Measurements from ENCODE around the gene EPB41L3.
A peak's percentile ranks its signal among the peaks of the same experiment; 100 is the strongest.
"Not testable (repeated sequence)": the region's sequence is repeated elsewhere in the genome, so short reads cannot be mapped to it uniquely, and the experiment has no call there.

Gene EPB41L3

GRCh38 chr18:5543773-5544389, at the start of gene EPB41L3:
Gene EPB41L3 (minus strand): TSS chr18:5543997. CDS start chr18:5489183, 54,814 bp downstream.
- peak in 1 of 4 experiments; percentile 11 for DNase-seq

DNA sequence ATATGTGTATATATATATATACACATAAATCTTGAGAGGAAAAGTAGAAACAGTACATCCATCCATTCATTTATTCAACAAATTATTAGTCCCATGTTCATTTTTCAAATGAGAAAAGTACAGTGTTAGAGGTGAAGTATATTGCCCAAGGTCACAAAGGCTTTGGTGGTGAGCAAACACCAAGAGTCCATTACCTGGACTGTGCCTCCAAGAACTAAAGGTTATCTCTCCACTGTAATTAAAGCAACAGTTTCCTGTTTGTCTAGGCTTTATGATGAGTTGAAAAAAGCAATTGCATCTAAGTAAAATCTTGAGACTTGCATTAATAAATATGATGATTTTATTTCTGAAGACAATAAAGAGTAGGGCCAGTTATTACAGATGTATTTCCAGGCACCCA, 44.7 kb upstream of the EPB41L3 start:
- no peak for DNase-seq

- DNase-seq = no peak
These were observed 41.9 kb upstream of the EPB41L3 start for GRCh38 chr18:5585653-5586052.

- no peak for DNase-seq
These were observed 41.1 kb upstream of the EPB41L3 start for GRCh38 chr18:5584746-5585417.

- no peak for DNase-seq
These were observed 39.3 kb upstream of the EPB41L3 start for GRCh38 chr18:5582849-5583681.

DNA sequence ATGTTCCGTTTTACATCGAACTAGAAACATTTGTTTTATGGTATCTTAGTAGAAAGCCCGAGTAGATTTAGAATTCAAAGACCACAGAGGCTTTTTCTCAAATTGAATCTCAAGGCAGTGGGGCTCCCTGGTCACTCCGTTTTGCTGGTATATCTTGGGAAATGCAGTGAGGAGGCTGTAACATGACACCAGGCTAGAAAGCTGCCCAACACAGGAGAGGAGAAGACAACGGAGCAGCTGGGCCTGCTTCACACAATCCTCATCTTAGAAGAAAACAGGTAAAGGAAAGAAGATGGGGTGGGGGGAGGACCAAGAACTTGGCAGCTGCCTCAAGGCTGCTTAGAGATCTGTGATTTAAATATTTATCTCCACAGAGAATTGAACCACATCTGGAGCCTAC, 38.3 kb upstream of the EPB41L3 start:
- no peak for DNase-seq

- DNase-seq = no peak
These were observed 31.0 kb upstream of the EPB41L3 start for GRCh38 chr18:5574843-5575242.

DNA sequence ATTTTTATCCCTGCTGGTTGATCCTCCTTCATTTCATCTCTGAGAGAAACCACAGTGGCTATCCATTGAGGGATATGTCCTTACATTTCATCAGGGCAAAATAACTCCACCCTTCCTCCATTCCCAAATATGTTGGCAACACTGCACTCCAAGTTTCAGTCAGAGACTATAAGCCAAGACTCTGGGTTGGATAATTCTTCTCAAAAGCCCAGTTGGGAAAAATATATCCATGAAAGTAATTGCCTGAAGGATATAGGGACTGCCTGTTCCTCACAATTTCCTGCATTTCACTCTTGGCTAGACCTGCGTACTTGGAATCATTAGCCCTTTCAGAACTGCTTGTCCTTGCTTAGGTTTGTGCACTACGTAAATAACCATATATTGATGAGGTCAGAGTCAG, 27.9 kb upstream of the EPB41L3 start:
- DNase-seq = no peak

GRCh38 chr18:5570613-5571012, 26.8 kb upstream of the EPB41L3 start:
- not testable (repeated sequence) for DNase-seq

- DNase-seq = no peak
These were observed 24.6 kb upstream of the EPB41L3 start for GRCh38 chr18:5568416-5568815.

DNA sequence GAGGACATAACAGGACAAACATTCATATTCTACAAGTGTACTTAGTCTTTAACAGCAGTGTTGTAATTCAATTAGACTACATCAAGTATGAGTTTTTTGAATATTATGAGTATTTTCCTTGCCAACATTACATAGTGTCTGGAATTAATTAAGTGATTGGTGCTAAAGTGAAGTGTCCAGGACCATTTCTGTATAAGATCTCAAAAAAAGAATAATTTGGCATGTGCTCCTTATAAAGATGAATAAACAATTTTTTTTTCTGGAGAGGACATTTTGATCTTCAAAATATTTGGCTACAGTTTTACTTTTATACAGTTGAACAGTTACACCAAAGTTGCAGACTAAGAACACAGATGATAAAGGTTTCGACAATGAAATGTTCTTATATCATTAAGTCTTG, 15.1 kb upstream of the EPB41L3 start:
- no peak for DNase-seq

- DNase-seq = no peak
These were observed 12.6 kb upstream of the EPB41L3 start for GRCh38 chr18:5556310-5556974.

- DNase-seq = no peak
These were observed 10.8 kb upstream of the EPB41L3 start for GRCh38 chr18:5554629-5555028.

- no peak for DNase-seq
These were observed 2.9 kb upstream of the EPB41L3 start for GRCh38 chr18:5546660-5547059.

DNA sequence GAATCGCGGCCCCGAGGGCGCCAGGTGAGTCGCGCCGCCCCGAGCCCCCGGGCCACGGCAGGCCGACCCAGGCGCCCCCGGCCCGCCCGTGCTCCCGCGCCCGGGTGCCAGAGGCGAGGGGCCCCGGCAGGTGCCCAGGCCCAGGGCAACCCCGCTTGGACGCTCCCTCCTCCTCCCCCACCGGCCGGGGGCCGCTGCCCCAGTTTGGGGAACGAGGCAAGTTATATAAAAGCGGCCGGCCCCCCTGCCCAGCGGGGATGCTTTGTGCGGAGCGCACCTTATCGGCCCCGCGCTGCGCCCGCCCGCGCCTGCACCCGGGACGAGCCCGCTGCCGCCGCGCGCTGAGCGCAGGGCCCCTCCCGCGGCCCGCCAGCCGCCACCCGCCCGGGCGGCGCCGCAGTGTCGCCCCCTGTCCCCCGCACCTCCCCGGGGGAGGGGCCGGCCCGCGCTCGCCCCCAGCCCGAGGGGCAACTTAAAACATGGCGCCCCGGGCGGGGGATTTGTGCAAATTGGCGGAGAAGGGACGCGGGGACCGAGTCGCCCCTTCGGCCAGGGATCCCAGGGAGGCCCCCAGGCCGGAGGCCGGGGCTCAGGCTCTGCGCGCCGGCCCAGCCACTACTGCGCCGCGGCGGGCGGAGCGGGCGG, 639 bp downstream of the EPB41L3 start:
- peak in 1 of 4 experiments; percentile 1 for DNase-seq

DNA sequence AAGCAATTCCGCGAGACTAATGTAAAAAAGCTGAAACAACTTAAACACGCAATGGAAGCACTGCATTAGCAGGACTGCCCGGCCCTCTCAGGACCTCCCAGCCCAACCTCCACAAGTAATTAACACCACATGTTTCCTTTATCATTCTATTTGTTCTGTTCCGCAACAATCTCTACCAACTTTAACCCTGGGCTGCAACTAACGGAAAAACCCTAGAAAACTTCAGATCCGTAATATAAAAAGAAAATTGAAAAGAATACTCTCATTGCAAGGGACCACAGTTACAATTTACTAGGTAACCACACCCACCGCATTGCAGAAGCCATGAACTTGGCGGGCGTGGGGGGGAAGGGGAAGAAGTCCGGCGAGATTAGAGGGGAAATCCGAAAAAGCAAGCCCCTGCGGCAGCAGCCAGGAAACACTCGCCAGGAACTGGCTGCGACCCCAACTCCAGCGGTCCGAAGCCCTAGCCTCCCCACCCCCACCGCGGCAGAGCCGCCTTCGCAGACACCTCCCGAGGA, 1.2 kb downstream of the EPB41L3 start:
- no peak for DNase-seq

DNA sequence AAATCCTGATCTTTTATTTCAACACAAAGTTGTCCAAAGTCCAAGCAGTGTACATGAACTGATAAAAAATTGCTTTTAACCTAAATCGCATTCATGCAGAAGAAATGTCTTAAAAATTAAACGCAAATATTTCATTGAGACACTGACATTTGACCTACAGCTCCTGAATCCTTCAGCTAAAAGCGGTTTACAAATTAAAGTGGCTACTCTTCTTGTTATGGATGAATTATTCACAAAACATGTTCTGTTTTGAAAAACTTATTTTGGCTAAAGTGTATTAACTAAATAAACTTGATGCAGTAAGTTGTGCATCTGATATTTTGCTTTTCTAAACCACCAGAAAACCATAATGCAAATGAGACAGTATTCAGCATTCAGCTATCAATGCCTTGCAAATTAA, 2.2 kb downstream of the EPB41L3 start:
- no peak for DNase-seq

DNA sequence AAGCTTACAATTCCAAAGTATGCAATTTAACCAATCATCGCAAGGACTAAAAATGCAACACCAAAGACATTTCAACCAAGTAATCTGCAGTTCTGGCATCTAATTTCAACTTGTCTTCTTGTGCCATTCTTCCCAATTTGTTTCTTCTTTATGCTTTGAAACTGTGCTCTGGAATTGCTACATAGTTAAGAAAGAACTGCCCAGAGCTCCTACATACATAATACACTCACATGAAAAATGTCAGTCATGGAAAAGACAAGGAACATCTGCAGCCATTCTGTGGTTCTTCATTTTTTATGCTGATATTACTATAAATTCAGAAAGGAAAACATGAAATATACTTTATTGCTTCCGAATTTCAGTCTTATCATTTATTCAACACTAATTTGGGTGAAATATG, 4.4 kb downstream of the EPB41L3 start:
- no peak for DNase-seq

DNA sequence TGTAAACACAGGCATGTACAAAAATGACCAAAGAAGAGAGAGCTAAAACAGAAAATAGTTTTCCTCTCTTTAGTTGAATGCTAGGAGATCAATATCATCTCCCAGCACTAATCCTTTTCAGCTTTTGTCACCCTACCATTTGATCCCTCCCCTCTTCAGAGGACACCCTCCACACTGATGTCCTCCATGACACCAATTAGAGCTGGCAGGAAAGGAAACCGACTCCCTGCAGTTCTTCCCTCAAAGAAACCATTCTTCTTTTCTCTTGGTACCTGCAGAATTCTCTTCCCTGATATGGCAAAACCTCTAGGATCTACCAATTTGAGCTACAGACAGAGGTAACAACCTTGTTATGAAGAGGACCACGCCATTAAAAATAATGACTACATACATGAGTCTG, 5.3 kb downstream of the EPB41L3 start:
- no peak for DNase-seq

- no peak for DNase-seq
These were observed 5.9 kb downstream of the EPB41L3 start for GRCh38 chr18:5537860-5538259.

GRCh38 chr18:5534845-5535244, 9.0 kb downstream of the EPB41L3 start:
- no peak for DNase-seq

DNA sequence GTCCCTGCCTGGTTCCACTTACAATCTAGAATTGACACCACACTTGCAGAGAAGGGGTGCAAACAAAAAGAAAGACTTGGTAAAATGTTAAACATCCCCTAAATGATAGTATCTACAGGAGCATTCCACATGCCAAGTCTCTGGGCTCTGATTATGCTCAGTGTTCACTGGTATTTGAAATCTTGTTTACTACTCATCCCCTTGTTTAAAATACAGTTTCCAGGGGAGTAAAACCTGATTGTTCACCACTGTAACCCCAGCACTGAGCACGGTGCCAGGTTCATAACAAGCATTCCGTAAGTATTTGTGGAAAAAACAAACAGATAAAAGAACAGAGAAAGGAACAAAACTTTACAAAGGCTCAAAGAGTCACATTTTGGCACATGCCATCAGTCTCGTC, 11.7 kb downstream of the EPB41L3 start:
- no peak for DNase-seq

Data from activated naive CD4-positive, alpha-beta T cell (primary cell).